ENCODE data around the gene CPED1.

DNA sequence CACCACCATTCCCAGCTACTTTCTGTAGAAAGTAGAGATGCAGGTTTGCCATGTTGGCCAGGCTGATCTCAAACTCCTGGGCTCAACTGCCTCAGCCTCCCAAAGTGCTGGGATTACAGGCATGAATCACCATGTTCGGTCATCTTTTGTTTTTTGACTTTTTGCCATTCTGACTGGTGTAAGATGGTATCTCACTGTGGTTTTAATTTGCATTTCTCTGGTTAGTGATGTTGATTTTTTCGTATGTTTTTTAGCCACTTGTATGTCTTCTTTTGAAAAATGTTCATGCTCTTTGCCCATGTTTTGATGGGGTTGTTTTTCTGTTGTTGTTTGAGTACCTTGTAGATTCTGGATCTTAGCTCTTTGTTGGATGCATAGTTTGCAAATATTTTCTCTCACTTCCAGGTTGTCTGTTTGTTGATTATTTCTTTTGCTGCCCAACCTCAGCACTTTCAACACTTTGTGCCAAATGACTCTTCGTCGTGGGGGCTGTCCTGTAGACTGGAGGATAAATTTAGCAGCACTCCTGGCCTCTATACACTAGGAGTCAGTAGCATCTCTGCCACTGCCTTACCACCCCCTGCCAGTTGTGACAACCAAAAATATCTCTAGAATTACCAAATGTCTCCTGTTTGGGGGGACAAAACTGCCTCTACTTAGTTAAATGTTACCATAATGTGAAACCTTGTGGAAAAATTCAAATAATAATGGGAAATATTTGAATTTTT is 6.5 kb upstream of the CPED1 start:
- TF ChIP-seq, protein P1, sequence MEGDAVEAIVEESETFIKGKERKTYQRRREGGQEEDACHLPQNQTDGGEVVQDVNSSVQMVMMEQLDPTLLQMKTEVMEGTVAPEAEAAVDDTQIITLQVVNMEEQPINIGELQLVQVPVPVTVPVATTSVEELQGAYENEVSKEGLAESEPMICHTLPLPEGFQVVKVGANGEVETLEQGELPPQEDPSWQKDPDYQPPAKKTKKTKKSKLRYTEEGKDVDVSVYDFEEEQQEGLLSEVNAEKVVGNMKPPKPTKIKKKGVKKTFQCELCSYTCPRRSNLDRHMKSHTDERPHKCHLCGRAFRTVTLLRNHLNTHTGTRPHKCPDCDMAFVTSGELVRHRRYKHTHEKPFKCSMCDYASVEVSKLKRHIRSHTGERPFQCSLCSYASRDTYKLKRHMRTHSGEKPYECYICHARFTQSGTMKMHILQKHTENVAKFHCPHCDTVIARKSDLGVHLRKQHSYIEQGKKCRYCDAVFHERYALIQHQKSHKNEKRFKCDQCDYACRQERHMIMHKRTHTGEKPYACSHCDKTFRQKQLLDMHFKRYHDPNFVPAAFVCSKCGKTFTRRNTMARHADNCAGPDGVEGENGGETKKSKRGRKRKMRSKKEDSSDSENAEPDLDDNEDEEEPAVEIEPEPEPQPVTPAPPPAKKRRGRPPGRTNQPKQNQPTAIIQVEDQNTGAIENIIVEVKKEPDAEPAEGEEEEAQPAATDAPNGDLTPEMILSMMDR (IDR thresholded peaks at IDR 0.05), result no peak
- TF ChIP-seq ZFX (IDR thresholded peaks at IDR 0.05; ENCODE audit: borderline replicate concordance), result no peak

Data from 22Rv1 (cell line).